Esophagus squamous epithelium (tissue), 5 donors: ENCODE measurements around the gene VPS18. TPM values are rescaled to one million over a fixed set of nuclear protein-coding genes. Genes with fewer than 3 reads are reported as not detected.
A peak's percentile ranks its signal among the peaks of the same experiment; 100 is the strongest.

Experiments used
- DNase-seq: peaks from one replicate; lab custom pipeline; 2025; lab: John Stamatoyannopoulos, UW
- H3K27ac ChIP-seq, 4 donors: fragments of 200-600 bp; sonication (generic); one replicate each; pipeline ENCODE4 v1.5.1; 2016 to 2019; ENCODE audit warnings: mild to moderate bottlenecking in 1 of 4
- H3K27me3 ChIP-seq, 4 donors: fragments of 200-600 bp; sonication (generic); 1 replicate in 3 of 4; 2 replicates in 1 of 4; pipeline versions ENCODE4 v1.5.1 to v1.6.0; 2017 to 2021; ENCODE audit warnings: antibody characterized with exemption in 1 of 4
- H3K36me3 ChIP-seq, 3 donors: fragments of 200-600 bp; sonication (generic); one replicate each; pipeline ENCODE4 v1.5.1; 2016 to 2019
- H3K4me1 ChIP-seq, 3 donors: fragments of 200-600 bp; sonication (generic); one replicate each; pipeline ENCODE4 v1.5.1; 2017 to 2019
- H3K4me3 ChIP-seq, 4 donors: fragments of 200-600 bp; sonication (generic); 1 replicate in 3 of 4; 2 replicates in 1 of 4; pipeline ENCODE4 v1.5.1; 2016 to 2019; ENCODE audit warnings: mild to moderate bottlenecking in 2 of 4, moderate library complexity in 1 of 4
- H3K9me3 ChIP-seq, 3 donors: fragments of 200-600 bp; sonication (generic); one replicate each; pipeline ENCODE4 v1.5.1; 2016 to 2019
- CTCF ChIP-seq, 6 experiments: fragments of 450-650 bp in 4 of 6; fragments of 200-600 bp in 2 of 6; sonication (generic) in 2 of 6; IDR thresholded peaks; one replicate each; pipeline ENCODE4 v1.5.1; 2016 to 2019; ENCODE audit warnings: antibody characterized with exemption in 6 of 6, mild to moderate bottlenecking in 4 of 6, moderate library complexity in 4 of 6
- POLR2A ChIP-seq, 4 donors: fragments of 450-650 bp; IDR thresholded peaks; one replicate each; pipeline ENCODE4 v1.6.1; 2017; ENCODE audit warnings: antibody characterized with exemption in 4 of 4, mild to moderate bottlenecking in 4 of 4, moderate library complexity in 3 of 4
- WGBS, 2 donors: methylation state at CpG; one replicate each; pipeline ENCODE4 v1.1.5; 2018; 5-methylcytosine and 5-hydroxymethylcytosine counted together
- intact Hi-C: fragments of 100-400 bp; cut with DNase I; formaldehyde crosslinking; loops from one replicate; pipeline ENCODE4 v1.15.0; 2022
- total RNA-seq, 4 donors: library from RNA; depleted of rRNA; stranded (reverse); fragments of >200 nt; gene quantifications; one replicate each; pipeline ENCODE4 v1.1.0, GENCODE V29; 2016
- donor health status: DM: yes; HTN: yes; CAD: no.

The VPS18 gene
- total RNA-seq, 4 donors from 2014 or later: 17.4 to 25.9 (median 20.7) TPM

GRCh38 chr15:40941068-40941527 is 46.8 kb downstream of the VPS18 start:
- no peak for DNase-seq
- peak overlapping the region; percentile 40 to 74 (median 56) for H3K4me3 ChIP-seq
- no peaks in the 10 kb centered on the region for H3K9me3 ChIP-seq
- H3K27ac ChIP-seq: peak overlapping the region; percentile 57 to 93 (median 85)
- peaks cover 0 to 4% (median 0%) of the 10 kb centered on the region in 4 donors for H3K27me3 ChIP-seq
- TF ChIP-seq POLR2A (IDR thresholded peaks at IDR 0.05) (no peak), CTCF (IDR thresholded peaks at IDR 0.05) (no peak)
- intact Hi-C loops: loop anchor here (5.0 kb wide), 2 partner anchors 39 to 76 kb away; no protein-coding TSS in a partner anchor
- WGBS, 2 donors: 13% methylated on average over 3 of the region's 7 CpGs; no CpG with 5 or more reads in 1 of the 2 donors
- H3K4me1 ChIP-seq: peaks cover 22 to 52% (median 28%) of the 10 kb centered on the region in 3 donors
- H3K36me3 ChIP-seq: no peaks in the 10 kb centered on the region

- no peaks in the 10 kb centered on the region for H3K36me3 ChIP-seq
- H3K4me1 ChIP-seq: peaks cover 22 to 52% (median 28%) of the 10 kb centered on the region in 3 donors
- no peaks in the 10 kb centered on the region for H3K9me3 ChIP-seq
- no peak for DNase-seq
- peak overlapping the region; percentile 57 to 93 (median 85) for H3K27ac ChIP-seq
- H3K27me3 ChIP-seq: no peaks in the 10 kb centered on the region
- intact Hi-C loops: loop anchor here (5.0 kb wide), 2 partner anchors 39 to 76 kb away; no protein-coding TSS in a partner anchor
- TF ChIP-seq CTCF (IDR thresholded peaks at IDR 0.05) (peak in 5 of 6 experiments; percentile 11 to 92 (median 79)), POLR2A (IDR thresholded peaks at IDR 0.05) (peak in 2 of 4 donors; percentile 25 to 42)
- WGBS, 2 donors: 0 to 5% methylated on average over 2 to 3 of the region's 92 CpGs
- peak overlapping the region; percentile 40 to 74 (median 56) for H3K4me3 ChIP-seq
Observed at GRCh38 chr15:40941528-40942336, 47.5 kb downstream of the VPS18 start.

GRCh38 chr15:40942337-40942854 is 48.1 kb downstream of the VPS18 start:
- no peaks in the 10 kb centered on the region for H3K36me3 ChIP-seq
- peaks cover 22 to 52% (median 28%) of the 10 kb centered on the region in 3 donors for H3K4me1 ChIP-seq
- DNase-seq: no peak
- no peaks in the 10 kb centered on the region for H3K27me3 ChIP-seq
- no peak for TF ChIP-seq CTCF (IDR thresholded peaks at IDR 0.05)
- TF ChIP-seq POLR2A (IDR thresholded peaks at IDR 0.05): no peak
- no peaks in the 10 kb centered on the region for H3K9me3 ChIP-seq
- H3K4me3 ChIP-seq: peak overlapping the region; percentile 40 to 74 (median 56)
- intact Hi-C loops: loop anchor here (5.0 kb wide), 2 partner anchors 40 to 75 kb away; no protein-coding TSS in a partner anchor
- WGBS, 2 donors: 32 to 48% methylated on average over 7 to 9 of the region's 15 CpGs
- H3K27ac ChIP-seq: peak overlapping the region; percentile 57 to 93 (median 85)

GRCh38 chr15:40942878-40943277 is 48.6 kb downstream of the VPS18 start:
- H3K27ac ChIP-seq: peak overlapping the region in 2 of 4 donors; percentile 90 to 93
- no peaks in the 10 kb centered on the region for H3K27me3 ChIP-seq
- no peaks in the 10 kb centered on the region for H3K36me3 ChIP-seq
- peak overlapping the region in 1 of 4 donors; percentile 74 for H3K4me3 ChIP-seq
- DNase-seq: no peak
- TF ChIP-seq POLR2A (IDR thresholded peaks at IDR 0.05): no peak
- no peak for TF ChIP-seq CTCF (IDR thresholded peaks at IDR 0.05)
- 62 to 76% methylated on average over 11 to 12 of the region's 12 CpGs for whole genome bisulfite sequencing, 2 donors
- no peaks in the 10 kb centered on the region for H3K9me3 ChIP-seq
- intact Hi-C loops: loop anchor here (5.0 kb wide), 2 partner anchors 41 to 74 kb away; no protein-coding TSS in a partner anchor
- peaks cover 22 to 47% (median 28%) of the 10 kb centered on the region in 3 donors for H3K4me1 ChIP-seq
